GM23338 (cell line): Measurements from ENCODE around the gene ZNF619. TPM values are rescaled to one million over a fixed set of nuclear protein-coding genes. Genes with fewer than 3 reads are reported as not detected.

Experiments used
- ATAC-seq: fragments of 200-7000 bp; cut with Tn5 transposase; 3 replicates; pipeline ENCODE4 v1.9.1; 2020
- DNase-seq: peaks from one replicate; pipeline ENCODE4 v3.0.0-alpha.2; 2015; ENCODE audit warnings: low spot score
- H2AFZ ChIP-seq: fragments of 200-600 bp; sonication (generic); 2 replicates; pipeline ENCODE4 v1.8.0; 2016; ENCODE audit warnings: antibody characterized with exemption, mild to moderate bottlenecking, moderate library complexity
- H3F3A ChIP-seq: fragments of 200-600 bp; sonication (generic); replicated peaks from 2 replicates; pipeline ENCODE4 v1.8.0; 2017; ENCODE audit warnings: antibody characterized with exemption, mixed run types, low read depth
- H3K27ac ChIP-seq: fragments of 200-600 bp; sonication (generic); 2 replicates; pipeline ENCODE4 v1.6.1; 2016; ENCODE audit warnings: low read depth
- H3K27me3 ChIP-seq: fragments of 200-600 bp; sonication (generic); 2 replicates; pipeline ENCODE4 v1.8.0; 2016; ENCODE audit warnings: mild to moderate bottlenecking, mixed run types, moderate library complexity; ENCODE audit not compliant: insufficient read depth
- H3K36me3 ChIP-seq: fragments of 200-600 bp; sonication (generic); 2 replicates; pipeline ENCODE4 v1.8.0; 2016; ENCODE audit warnings: mild to moderate bottlenecking; ENCODE audit not compliant: insufficient read depth
- H3K4me1 ChIP-seq: fragments of 200-600 bp; sonication (generic); 2 replicates; pipeline ENCODE4 v1.8.0; 2016; ENCODE audit warnings: mild to moderate bottlenecking, moderate library complexity; ENCODE audit not compliant: insufficient read depth
- H3K4me2 ChIP-seq: fragments of 200-600 bp; sonication (generic); 2 replicates; pipeline ENCODE4 v1.7.1; 2017; ENCODE audit warnings: mixed run types
- H3K4me3 ChIP-seq: fragments of 200-600 bp; sonication (generic); 2 replicates; pipeline ENCODE4 v1.6.1; 2016; ENCODE audit warnings: mixed run types
- H3K79me2 ChIP-seq: fragments of 200-600 bp; sonication (generic); replicated peaks from 2 replicates; pipeline ENCODE4 v1.8.0; 2017; ENCODE audit warnings: mild to moderate bottlenecking; ENCODE audit not compliant: insufficient read depth
- H3K9me2 ChIP-seq: fragments of 200-600 bp; sonication (generic); 2 replicates; pipeline ENCODE4 v1.8.0; 2017; ENCODE audit not compliant: insufficient read depth
- H4K20me1 ChIP-seq: fragments of 200-600 bp; sonication (generic); replicated peaks from 2 replicates; pipeline ENCODE4 v1.8.0; 2017; ENCODE audit warnings: mild to moderate bottlenecking; ENCODE audit not compliant: insufficient read depth
- H3K27ac Mint-ChIP-seq: 2 replicates; pipeline ENCODE4 v1.8.0; 2020; ENCODE audit warnings: inconsistent platforms, mild to moderate bottlenecking, moderate library complexity, mixed read lengths
- H3K27me3 Mint-ChIP-seq: 3 replicates; pipeline ENCODE4 v1.8.0; 2022; ENCODE audit warnings: low read depth, mild to moderate bottlenecking, moderate library complexity, mixed read lengths, inconsistent platforms; ENCODE audit not compliant: insufficient read depth, poor library complexity
- H3K36me3 Mint-ChIP-seq: 3 replicates; pipeline ENCODE4 v1.8.0; 2021; ENCODE audit warnings: low read depth, mild to moderate bottlenecking, inconsistent platforms, moderate library complexity, mixed read lengths
- H3K4me1 Mint-ChIP-seq: 3 replicates; pipeline ENCODE4 v1.8.0; 2020; ENCODE audit warnings: mild to moderate bottlenecking, inconsistent platforms, mixed read lengths
- H3K4me3 Mint-ChIP-seq: 3 replicates; pipeline ENCODE4 v1.8.0; 2021; ENCODE audit warnings: moderate library complexity, mild to moderate bottlenecking, inconsistent platforms, mixed read lengths
- H3K9me3 Mint-ChIP-seq: 3 replicates; pipeline ENCODE4 v1.8.0; 2020; ENCODE audit warnings: moderate library complexity, mild to moderate bottlenecking, inconsistent platforms, mixed read lengths
- POLR2AphosphoS5 ChIP-seq: IDR thresholded peaks from 2 replicates; pipeline ENCODE4 v1.6.1; 2016; ENCODE audit warnings: antibody characterized with exemption, low read depth
- polyA plus RNA-seq: library from polyadenylated mRNA; unstranded; fragments of >200 nt; fragmentation: Nextera tagmentation; extraction: Ambion mirVana; gene quantifications from 2 replicates; pipeline ENCODE4 v1.2.1, GENCODE V29; 2016
- total RNA-seq: library from RNA; depleted of rRNA; stranded (reverse); fragments of >200 nt; shearing (Covaris generic); gene quantifications from 2 replicates; pipeline ENCODE4 v1.2.3, GENCODE V29; 2014
- TF ChIP-seq, protein P1 (sequence below): IDR thresholded peaks from one replicate; pipeline ENCODE4 v1.6.1; 2018; ENCODE audit warnings: antibody characterized with exemption; ENCODE audit not compliant: unreplicated experiment
- TF ChIP-seq, protein P2 (sequence below): IDR thresholded peaks from 2 replicates; pipeline ENCODE4 v1.6.1; 2016; ENCODE audit warnings: antibody characterized with exemption
- TF ChIP-seq, protein P3 (sequence below): fragments of 250-450 bp; sonication (Bioruptor Pico); IDR thresholded peaks from 2 replicates; pipeline ENCODE4 v1.5.0; 2020; ENCODE audit warnings: mild to moderate bottlenecking, moderate library complexity
- TF ChIP-seq, protein P4 (sequence below), 2 experiments: fragments of 200-600 bp in 1 of 2; sonication (generic) in 1 of 2; conservative IDR thresholded peaks; 2 replicates each; pipeline versions ENCODE4 v1.5.1 to v1.6.1; 2016 to 2017; ENCODE audit warnings: antibody characterized with exemption in 2 of 2, low read depth in 2 of 2, mild to moderate bottlenecking in 2 of 2, moderate library complexity in 1 of 2

The ZNF619 gene
- total and polyA plus RNA-seq, 2 experiments from 2014 or later, result 1.3 to 7.4 TPM

DNA sequence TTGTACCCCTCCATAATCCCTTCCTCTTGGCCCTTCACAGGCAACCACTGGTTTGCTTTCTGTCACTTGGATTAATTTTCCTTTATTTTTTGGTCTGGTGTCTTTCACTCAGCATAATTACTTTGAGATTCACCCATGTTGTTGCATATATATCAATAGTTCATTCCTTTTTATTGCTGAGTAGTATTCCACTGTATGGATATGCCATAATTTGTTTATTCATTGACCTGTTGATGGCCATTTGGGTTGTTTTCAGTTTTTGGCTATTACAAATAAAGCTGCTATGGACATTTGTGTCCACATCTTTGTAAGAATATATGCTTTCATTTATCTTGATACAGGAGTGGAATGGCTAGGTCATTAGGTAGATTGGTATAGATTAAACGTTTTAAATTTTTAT is 41.9 kb downstream of the ZNF619 start:
- H3K9me2 ChIP-seq, result no peaks in the 10 kb centered on the region
- H3K27me3 ChIP-seq, result no peaks in the 10 kb centered on the region
- H3K27ac ChIP-seq, result no peak overlapping the region
- DNase-seq (no peak), ATAC-seq (no peak)
- H2AFZ ChIP-seq, result no peak overlapping the region
- 0 out of 2 replicates have a peak, but pooled peaks cover 1% of the 10 kb centered on the region for H3F3A ChIP-seq
- Mint-ChIP-seq H3K4me1 (peaks cover 2% of the 10 kb centered on the region; the same call in 1 of the 3 replicates), H3K27ac (no peak overlapping the region), H3K27me3 (peaks cover 5% of the 10 kb centered on the region), H3K9me3 (no peaks in the 10 kb centered on the region), H3K36me3 (peaks cover 45% of the 10 kb centered on the region), H3K4me3 (no peak overlapping the region)
- no peaks in the 10 kb centered on the region for H3K4me1 ChIP-seq
- H3K4me3 ChIP-seq, result no peak overlapping the region
- H3K36me3 ChIP-seq, result 0 out of 2 replicates have a peak, but pooled peaks cover 4% of the 10 kb centered on the region
- H3K4me2 ChIP-seq, result no peak overlapping the region
- no peaks in the 10 kb centered on the region for H3K79me2 ChIP-seq
- TF ChIP-seq, protein P1, sequence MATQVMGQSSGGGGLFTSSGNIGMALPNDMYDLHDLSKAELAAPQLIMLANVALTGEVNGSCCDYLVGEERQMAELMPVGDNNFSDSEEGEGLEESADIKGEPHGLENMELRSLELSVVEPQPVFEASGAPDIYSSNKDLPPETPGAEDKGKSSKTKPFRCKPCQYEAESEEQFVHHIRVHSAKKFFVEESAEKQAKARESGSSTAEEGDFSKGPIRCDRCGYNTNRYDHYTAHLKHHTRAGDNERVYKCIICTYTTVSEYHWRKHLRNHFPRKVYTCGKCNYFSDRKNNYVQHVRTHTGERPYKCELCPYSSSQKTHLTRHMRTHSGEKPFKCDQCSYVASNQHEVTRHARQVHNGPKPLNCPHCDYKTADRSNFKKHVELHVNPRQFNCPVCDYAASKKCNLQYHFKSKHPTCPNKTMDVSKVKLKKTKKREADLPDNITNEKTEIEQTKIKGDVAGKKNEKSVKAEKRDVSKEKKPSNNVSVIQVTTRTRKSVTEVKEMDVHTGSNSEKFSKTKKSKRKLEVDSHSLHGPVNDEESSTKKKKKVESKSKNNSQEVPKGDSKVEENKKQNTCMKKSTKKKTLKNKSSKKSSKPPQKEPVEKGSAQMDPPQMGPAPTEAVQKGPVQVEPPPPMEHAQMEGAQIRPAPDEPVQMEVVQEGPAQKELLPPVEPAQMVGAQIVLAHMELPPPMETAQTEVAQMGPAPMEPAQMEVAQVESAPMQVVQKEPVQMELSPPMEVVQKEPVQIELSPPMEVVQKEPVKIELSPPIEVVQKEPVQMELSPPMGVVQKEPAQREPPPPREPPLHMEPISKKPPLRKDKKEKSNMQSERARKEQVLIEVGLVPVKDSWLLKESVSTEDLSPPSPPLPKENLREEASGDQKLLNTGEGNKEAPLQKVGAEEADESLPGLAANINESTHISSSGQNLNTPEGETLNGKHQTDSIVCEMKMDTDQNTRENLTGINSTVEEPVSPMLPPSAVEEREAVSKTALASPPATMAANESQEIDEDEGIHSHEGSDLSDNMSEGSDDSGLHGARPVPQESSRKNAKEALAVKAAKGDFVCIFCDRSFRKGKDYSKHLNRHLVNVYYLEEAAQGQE, result no peak
- TF ChIP-seq POLR2AphosphoS5, result no peak
- TF ChIP-seq, protein P2, sequence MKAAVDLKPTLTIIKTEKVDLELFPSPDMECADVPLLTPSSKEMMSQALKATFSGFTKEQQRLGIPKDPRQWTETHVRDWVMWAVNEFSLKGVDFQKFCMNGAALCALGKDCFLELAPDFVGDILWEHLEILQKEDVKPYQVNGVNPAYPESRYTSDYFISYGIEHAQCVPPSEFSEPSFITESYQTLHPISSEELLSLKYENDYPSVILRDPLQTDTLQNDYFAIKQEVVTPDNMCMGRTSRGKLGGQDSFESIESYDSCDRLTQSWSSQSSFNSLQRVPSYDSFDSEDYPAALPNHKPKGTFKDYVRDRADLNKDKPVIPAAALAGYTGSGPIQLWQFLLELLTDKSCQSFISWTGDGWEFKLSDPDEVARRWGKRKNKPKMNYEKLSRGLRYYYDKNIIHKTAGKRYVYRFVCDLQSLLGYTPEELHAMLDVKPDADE, result no peak
- TF ChIP-seq, protein P3, sequence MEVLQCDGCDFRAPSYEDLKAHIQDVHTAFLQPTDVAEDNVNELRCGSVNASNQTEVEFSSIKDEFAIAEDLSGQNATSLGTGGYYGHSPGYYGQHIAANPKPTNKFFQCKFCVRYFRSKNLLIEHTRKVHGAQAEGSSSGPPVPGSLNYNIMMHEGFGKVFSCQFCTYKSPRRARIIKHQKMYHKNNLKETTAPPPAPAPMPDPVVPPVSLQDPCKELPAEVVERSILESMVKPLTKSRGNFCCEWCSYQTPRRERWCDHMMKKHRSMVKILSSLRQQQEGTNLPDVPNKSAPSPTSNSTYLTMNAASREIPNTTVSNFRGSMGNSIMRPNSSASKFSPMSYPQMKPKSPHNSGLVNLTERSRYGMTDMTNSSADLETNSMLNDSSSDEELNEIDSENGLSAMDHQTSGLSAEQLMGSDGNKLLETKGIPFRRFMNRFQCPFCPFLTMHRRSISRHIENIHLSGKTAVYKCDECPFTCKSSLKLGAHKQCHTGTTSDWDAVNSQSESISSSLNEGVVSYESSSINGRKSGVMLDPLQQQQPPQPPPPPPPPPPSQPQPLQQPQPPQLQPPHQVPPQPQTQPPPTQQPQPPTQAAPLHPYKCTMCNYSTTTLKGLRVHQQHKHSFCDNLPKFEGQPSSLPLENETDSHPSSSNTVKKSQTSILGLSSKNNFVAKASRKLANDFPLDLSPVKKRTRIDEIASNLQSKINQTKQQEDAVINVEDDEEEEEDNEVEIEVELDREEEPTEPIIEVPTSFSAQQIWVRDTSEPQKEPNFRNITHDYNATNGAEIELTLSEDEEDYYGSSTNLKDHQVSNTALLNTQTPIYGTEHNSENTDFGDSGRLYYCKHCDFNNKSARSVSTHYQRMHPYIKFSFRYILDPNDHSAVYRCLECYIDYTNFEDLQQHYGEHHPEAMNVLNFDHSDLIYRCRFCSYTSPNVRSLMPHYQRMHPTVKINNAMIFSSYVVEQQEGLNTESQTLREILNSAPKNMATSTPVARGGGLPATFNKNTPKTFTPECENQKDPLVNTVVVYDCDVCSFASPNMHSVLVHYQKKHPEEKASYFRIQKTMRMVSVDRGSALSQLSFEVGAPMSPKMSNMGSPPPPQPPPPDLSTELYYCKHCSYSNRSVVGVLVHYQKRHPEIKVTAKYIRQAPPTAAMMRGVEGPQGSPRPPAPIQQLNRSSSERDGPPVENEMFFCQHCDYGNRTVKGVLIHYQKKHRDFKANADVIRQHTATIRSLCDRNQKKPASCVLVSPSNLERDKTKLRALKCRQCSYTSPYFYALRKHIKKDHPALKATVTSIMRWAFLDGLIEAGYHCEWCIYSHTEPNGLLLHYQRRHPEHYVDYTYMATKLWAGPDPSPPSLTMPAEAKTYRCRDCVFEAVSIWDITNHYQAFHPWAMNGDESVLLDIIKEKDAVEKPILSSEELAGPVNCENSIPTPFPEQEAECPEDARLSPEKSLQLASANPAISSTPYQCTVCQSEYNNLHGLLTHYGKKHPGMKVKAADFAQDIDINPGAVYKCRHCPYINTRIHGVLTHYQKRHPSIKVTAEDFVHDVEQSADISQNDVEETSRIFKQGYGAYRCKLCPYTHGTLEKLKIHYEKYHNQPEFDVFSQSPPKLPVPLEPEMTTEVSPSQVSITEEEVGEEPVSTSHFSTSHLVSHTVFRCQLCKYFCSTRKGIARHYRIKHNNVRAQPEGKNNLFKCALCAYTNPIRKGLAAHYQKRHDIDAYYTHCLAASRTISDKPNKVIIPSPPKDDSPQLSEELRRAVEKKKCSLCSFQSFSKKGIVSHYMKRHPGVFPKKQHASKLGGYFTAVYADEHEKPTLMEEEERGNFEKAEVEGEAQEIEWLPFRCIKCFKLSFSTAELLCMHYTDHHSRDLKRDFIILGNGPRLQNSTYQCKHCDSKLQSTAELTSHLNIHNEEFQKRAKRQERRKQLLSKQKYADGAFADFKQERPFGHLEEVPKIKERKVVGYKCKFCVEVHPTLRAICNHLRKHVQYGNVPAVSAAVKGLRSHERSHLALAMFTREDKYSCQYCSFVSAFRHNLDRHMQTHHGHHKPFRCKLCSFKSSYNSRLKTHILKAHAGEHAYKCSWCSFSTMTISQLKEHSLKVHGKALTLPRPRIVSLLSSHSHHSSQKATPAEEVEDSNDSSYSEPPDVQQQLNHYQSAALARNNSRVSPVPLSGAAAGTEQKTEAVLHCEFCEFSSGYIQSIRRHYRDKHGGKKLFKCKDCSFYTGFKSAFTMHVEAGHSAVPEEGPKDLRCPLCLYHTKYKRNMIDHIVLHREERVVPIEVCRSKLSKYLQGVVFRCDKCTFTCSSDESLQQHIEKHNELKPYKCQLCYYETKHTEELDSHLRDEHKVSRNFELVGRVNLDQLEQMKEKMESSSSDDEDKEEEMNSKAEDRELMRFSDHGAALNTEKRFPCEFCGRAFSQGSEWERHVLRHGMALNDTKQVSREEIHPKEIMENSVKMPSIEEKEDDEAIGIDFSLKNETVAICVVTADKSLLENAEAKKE, result no peak
- TF ChIP-seq, protein P4, sequence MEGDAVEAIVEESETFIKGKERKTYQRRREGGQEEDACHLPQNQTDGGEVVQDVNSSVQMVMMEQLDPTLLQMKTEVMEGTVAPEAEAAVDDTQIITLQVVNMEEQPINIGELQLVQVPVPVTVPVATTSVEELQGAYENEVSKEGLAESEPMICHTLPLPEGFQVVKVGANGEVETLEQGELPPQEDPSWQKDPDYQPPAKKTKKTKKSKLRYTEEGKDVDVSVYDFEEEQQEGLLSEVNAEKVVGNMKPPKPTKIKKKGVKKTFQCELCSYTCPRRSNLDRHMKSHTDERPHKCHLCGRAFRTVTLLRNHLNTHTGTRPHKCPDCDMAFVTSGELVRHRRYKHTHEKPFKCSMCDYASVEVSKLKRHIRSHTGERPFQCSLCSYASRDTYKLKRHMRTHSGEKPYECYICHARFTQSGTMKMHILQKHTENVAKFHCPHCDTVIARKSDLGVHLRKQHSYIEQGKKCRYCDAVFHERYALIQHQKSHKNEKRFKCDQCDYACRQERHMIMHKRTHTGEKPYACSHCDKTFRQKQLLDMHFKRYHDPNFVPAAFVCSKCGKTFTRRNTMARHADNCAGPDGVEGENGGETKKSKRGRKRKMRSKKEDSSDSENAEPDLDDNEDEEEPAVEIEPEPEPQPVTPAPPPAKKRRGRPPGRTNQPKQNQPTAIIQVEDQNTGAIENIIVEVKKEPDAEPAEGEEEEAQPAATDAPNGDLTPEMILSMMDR (conservative IDR thresholded peaks at IDR 0.05; ENCODE audit: low read depth in 2 of 2), result no peak
- H4K20me1 ChIP-seq, result no peaks in the 10 kb centered on the region; the same call in 1 of the 2 replicates
